GM21786 (cell line): ENCODE measurements around the gene COL9A2.

Source experiments
- ATAC-seq: cut with Tn5 transposase; IDR thresholded peaks from one replicate; pipeline ENCODE4 v1.9.1; 2021; ENCODE audit not compliant: unreplicated experiment

COL9A2 gene

DNA sequence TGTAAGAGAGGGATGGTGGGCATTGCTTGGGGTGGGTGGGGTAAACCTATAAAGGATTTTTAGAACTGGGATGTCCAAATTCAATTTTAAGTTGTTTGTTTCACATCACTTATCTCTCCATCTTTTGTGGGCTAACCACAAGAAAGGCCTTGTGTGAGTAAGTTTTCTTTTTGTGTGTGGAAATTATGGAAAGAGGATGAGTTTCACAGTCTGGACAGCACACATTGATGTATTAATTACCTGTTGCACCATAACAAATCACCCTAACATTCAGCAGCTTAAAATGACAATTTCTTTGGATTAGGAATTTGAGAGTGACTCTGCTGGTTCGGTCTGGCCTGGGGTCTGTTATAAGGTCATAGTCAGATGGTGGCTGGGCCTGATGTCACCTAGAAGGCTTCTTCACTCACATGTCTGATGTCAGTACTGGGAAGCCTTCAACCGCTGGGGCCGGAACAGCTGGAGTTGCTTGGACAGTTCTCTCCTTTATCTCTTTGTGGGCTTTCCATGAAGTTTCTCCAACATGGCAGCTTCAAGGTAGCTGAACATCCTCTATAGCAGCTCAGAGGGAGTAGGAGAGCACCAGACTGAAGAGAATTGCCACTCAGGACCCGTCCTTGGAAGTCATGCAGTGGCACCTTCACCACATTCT, 2.0 kb upstream of the COL9A2 start:
- ATAC-seq, result no peak

DNA sequence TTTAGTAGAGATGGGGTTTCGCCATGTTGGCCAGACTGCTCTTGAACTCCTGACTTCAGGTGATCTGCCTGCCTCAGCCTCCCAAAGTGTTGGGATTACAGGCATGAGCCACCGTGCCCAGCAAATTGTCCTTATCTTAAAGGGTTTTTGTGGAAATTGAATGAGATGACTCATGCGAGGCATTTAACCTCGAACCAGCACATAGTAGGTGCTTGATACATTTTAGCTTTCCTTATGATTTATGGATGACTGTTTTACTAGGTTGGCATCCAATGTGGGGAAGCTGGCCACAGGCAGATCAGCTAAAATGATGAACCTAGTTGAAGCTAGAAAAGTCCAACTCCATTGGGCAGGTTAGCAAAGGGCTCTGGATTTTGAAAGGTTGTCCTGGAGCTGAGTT, 1.4 kb upstream of the COL9A2 start:
- ATAC-seq, result no peak

DNA sequence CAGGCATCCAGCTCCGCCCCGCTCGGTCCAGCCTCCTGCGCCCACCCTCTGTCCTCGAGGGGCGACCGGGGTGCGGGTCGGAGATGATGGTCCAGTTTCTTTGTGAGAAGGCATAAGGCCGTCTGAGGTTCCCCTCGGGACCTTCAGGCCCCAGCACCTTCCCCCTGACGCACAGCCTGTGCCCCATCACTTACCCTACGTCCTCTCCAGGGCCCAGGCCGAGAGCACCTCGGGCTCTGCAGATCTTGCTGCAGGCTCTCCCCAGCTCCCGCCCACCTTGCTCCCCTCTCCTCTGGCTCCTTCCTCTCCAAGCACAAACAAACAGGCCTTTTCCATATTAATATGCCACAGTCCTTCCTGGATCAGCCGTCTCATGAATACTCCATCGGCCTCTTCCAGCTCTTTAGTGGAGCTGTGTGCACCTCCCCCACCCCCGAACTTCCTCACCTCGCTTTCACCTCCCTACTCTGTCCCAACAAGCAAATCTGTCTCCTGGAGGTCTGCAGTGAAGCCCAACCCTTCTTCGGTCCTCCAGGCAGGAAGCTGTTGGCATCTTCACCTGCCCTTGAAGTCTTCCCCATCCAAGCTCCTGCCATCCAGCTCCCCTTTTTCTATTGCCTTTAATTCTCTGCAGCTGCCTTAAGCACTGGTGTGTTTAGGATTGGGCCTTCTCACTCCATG, 448 bp upstream of the COL9A2 start:
- ATAC-seq, result no peak

GRCh38 chr1:40315795-40316594, 1.1 kb downstream of the COL9A2 start:
- ATAC-seq, result no peak

- no peak for ATAC-seq
These were observed 1.8 kb downstream of the COL9A2 start for GRCh38 chr1:40315239-40315794.

DNA sequence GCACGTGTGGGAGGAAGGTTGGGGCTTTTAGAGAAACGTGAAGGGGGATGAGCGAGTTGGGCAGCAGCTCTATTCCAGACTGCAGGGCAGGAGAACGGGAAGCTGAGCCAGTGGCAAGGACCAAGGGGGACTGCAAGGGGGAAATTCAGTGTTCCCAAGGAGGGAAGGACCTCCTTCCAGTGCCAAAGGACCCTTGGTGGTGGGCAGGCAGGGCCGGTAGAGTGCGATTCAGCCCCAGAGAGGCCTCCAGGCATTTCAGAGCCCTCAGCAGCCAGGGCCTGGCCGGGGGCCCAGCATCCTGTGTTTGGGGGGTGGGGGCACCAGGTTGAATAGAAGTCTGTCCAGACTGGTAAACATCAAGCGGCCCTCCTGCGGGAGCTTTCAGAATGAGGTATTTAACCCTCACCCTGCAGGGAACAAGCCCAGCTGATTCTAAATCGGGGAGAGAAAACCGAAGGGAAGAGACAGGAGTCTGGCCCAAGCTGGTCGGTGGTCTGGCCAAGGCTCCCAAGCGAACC, 2.3 kb downstream of the COL9A2 start:
- no peak for ATAC-seq

GRCh38 chr1:40313958-40314720, 2.9 kb downstream of the COL9A2 start:
- ATAC-seq, result no peak

GRCh38 chr1:40313329-40313957, 3.6 kb downstream of the COL9A2 start:
- peak; percentile 44 for ATAC-seq

DNA sequence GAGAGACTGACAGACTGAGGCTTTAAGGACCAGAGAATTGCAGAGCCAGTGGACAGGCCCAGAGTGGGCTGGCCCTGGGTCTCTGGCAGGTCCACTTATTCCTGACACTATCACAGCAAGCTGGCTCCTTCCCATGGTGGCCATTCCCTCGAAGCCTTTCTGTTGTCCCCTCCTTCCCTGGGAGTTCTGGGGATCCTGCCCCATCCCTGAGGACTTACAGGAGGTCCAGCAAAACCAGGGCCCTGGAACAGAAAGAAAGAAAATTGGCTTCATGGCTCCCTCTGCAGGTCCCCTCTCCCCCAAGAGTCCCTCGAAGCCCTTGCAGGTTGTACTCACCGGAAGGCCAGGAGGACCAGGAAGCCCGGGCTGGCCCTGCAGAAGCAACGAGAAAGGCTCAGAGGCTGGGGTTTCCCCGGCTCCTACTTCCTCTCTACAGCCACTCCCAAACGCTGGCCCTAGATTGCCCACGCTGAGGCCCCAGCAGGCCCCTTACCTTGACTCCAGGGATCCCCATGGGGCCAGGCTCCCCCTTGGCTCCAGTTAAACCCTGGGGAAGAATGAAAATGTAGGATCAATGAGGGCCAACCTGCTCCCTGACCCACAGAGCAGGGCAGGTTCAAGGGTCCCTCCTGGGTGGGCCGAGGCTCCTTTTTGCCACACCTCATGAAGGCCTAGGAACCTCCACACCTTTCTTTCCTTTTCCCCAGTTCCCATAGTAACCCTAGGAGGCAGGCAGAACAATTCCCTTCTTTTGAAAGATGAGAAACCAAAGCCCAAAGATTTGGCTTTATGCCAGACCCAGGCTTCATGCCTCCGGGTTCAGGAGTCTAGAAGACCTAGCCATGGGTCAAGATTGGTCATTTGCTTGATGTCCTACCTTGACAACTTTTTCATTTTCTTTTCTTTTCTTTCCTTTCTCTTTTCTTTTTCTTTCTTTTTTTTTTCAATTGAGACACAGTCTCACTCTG, 4.6 kb downstream of the COL9A2 start:
- ATAC-seq, result peak; percentile 50

DNA sequence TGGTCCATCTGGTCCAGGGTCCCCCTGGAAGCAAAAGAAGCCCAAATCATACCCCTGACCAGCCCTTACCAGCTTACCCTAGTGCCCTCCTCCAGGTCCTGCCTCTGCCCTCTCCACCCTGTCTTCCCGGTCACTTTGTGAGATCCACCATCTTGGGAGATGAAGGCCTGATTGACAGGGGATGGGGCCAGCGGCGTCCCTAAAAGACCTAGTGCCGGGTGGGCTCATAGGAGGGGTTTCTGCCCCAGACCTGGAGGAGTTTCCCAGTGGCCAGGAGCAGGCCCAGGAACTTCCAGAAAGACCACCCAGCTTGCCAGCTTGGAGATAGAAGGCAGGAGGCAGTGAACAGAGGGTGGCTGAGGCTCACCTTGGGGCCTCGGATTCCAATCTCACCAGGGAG, 5.4 kb downstream of the COL9A2 start:
- ATAC-seq, result no peak

GRCh38 chr1:40310983-40311642, 6.0 kb downstream of the COL9A2 start:
- no peak for ATAC-seq

DNA sequence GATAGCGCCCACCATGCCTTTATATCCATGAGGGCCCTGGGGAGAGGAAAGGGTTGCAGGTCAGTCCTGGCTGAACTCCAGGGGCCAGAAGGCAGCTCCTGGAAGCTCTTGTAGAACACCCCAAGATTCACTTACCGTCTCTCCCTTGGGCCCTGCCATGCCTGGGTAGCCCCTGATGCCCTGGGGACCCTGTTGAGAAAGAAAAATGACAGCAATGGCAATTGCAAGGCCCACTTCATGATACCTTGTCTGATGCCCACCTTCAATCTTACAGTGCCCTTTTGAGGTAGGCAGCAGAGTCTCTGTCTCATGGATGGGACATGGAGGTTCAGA, 7.0 kb downstream of the COL9A2 start:
- ATAC-seq, result no peak

DNA sequence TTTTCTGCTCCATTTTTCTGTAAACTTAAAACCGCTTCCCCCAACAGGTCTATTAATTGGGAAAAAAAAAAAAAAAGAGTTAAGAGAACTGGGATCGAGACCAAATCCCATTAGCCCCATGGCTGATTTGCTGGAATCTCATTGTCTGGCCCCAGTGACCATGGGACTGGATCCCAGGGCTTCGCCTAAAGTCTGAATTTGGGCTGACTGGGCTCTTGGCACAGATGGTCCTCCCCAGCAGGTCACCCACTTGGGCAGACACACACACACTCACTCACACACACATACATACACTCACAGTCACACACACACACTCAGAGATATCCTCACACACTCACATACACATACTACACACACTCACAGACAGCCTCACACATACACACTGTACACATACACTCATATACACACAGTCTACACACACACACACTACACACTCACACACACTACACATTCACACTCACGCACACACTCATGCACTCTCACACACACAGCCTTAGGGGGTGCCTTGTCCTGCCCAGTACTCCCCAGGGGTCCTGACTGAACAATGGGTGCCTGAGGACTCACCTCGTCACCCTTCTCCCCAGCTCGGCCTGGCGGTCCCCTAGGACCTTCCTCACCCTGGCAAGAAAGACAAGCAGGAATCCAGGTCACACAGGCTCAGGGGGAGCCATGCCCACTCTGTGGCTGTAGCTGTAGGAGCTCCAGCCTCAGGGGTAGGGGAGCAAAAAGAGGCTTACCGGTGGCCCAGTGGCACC, 7.5 kb downstream of the COL9A2 start:
- no peak for ATAC-seq

DNA sequence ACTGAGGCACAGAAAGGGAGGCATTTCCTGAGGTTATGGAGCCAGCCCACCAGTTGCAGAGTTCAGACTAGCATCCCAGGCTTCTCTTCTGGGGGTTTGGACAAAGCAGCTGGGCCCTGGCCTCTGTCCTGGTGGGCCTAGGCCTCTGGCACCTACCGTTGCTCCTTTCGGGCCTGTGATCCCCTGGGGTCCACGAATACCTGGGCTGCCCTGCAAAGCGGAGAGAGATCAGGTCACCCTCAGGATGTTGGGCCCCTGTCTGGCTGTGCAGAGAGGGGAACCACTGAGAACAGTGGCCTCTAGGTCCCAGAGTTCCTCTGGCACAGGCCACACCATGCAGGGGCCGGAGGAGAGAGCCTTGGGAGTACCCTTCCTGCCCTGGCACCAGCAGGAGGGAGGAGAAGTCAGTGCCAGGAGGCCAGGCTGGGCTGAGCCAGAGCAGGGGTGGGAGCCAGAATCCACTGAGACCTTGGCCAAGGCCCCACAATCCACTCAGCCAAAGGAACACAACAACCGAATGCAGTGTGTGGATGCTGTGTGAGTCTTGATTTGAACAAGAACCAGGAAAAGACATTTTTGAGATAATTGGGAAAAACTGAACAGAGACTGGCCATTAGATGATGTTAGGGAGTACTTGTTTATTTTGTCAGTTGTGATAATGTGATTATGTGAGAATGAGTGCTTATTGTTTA, 8.9 kb downstream of the COL9A2 start:
- ATAC-seq, result no peak

DNA sequence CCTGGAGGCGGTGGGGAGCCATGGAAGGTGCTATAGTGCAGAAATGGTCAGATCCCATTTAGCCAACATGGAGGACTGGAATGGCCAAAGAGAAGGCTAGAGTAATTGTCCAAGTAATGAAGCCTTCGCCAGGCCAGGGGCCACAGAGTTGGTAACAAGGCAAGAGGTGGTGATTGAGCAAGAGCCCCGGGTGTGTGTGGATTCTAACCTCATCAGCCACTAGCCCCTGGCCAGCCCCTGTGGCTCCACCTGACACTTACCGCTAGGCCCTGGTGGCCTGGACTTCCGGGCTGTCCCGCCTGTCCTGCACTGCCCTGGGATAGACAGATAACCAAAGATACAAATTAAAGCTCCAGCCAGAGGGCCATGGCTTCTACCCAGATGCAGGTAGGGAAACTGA, 9.9 kb downstream of the COL9A2 start:
- ATAC-seq, result no peak

GRCh38 chr1:40306296-40306695, 10.8 kb downstream of the COL9A2 start:
- ATAC-seq, result no peak

GRCh38 chr1:40305871-40306270, 11.2 kb downstream of the COL9A2 start:
- ATAC-seq, result no peak
